Fibroblast of the aortic adventitia (primary cell): ENCODE results near the gene TUBGCP6. TPM values are rescaled to one million over a fixed set of nuclear protein-coding genes. Genes with fewer than 3 reads are reported as not detected.

ENCODE experiments used
- DNase-seq: peaks from one replicate; pipeline ENCODE4 v3.0.0-alpha.2; 2010; ENCODE audit warnings: low read depth
- H3K4me3 ChIP-seq: 2 replicates; pipeline ENCODE4 v1.5.1; 2011; ENCODE audit warnings: low read depth, mild to moderate bottlenecking, control low read depth, low read length, moderate library complexity
- total RNA-seq: library from RNA; depleted of rRNA; stranded (reverse); fragments of >200 nt; gene quantifications from 2 replicates; pipeline ENCODE4 v1.2.3, GENCODE V29; 2012; ENCODE audit warnings: low replicate concordance
- TF ChIP-seq, protein P1 (sequence below): IDR thresholded peaks from 2 replicates; pipeline ENCODE4 v1.5.1; 2011; ENCODE audit warnings: mild to moderate bottlenecking, low read length, control low read depth, inconsistent platforms; ENCODE audit not compliant: insufficient read depth

Gene TUBGCP6
- total RNA-seq, 1 donor: 23.6 TPM

GRCh38 chr22:50184902-50185374 is 59.9 kb downstream of the TUBGCP6 start:
- no peak for DNase-seq
- TF ChIP-seq, protein P1, sequence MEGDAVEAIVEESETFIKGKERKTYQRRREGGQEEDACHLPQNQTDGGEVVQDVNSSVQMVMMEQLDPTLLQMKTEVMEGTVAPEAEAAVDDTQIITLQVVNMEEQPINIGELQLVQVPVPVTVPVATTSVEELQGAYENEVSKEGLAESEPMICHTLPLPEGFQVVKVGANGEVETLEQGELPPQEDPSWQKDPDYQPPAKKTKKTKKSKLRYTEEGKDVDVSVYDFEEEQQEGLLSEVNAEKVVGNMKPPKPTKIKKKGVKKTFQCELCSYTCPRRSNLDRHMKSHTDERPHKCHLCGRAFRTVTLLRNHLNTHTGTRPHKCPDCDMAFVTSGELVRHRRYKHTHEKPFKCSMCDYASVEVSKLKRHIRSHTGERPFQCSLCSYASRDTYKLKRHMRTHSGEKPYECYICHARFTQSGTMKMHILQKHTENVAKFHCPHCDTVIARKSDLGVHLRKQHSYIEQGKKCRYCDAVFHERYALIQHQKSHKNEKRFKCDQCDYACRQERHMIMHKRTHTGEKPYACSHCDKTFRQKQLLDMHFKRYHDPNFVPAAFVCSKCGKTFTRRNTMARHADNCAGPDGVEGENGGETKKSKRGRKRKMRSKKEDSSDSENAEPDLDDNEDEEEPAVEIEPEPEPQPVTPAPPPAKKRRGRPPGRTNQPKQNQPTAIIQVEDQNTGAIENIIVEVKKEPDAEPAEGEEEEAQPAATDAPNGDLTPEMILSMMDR: no peak
- peak overlapping the region; percentile 61 for H3K4me3 ChIP-seq

DNA sequence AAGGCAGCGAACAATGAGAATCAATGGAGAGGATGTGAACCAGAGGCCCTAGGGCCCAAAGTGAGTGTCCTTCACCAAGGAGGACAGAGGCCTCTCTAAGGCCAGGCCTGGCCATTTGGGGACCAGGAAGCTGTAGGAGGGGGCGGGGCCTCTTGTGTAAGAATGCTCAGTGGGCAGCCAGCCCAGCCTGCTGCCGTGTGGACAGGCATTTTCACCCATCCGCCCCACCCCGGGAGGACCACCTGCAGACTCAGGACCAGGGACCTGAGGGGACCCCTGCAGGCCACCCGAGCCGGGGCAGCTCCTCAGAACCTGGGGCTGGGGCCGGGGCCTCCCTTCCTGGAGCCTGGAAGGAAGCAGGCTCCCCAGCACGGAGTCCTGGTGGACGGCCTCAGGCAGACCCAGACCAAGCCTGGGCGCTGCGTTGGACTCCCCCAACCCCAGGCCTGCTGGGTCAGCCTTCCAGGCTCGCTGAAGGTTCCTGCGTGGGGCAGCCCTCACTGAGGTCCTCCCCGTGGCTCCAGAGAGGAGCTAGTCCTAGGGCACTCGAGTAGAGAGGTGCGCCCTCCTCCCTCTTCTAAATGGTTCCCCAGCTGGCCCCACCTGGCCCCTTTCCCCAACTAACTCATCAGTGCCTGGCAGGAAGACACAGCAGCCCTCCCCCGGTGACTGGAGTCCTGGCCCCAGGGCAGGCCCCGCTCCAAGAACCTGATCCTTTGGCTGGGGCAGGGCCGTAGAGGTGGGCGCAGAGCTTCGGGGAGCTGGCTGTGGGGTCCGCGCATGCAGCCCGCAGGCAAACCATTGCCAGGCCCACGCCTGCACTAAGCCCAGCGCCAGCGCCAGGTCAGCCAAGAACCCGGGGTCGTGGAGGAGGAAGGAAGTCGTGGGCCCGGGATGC is 60.6 kb downstream of the TUBGCP6 start:
- peak; percentile 61 for DNase-seq
- TF ChIP-seq, protein P1: no peak
- H3K4me3 ChIP-seq: no peak overlapping the region

GRCh38 chr22:50183141-50183971 is 61.5 kb downstream of the TUBGCP6 start:
- H3K4me3 ChIP-seq: no peak overlapping the region
- no peak for DNase-seq
- TF ChIP-seq, protein P1: no peak

- DNase-seq: no peak
- H3K4me3 ChIP-seq: no peak overlapping the region
- TF ChIP-seq, protein P1: no peak
Measured at GRCh38 chr22:50182176-50183081, 62.4 kb downstream of the TUBGCP6 start.

- H3K4me3 ChIP-seq: no peak overlapping the region
- no peak for DNase-seq
- TF ChIP-seq, protein P1: no peak
Measured at GRCh38 chr22:50180727-50181521, 63.9 kb downstream of the TUBGCP6 start.
